HG02884 (cell line): ENCODE data around the gene ADAMTS20.

Source experiments
- ATAC-seq: cut with Tn5 transposase; IDR thresholded peaks from one replicate; pipeline ENCODE4 v1.9.1; 2021; ENCODE audit warnings: mild to moderate bottlenecking, moderate library complexity; ENCODE audit not compliant: unreplicated experiment

ADAMTS20 gene

GRCh38 chr12:43493261-43493797 is 58.7 kb downstream of the ADAMTS20 start:
- ATAC-seq, result no peak

GRCh38 chr12:43482311-43483085 is 69.5 kb downstream of the ADAMTS20 start:
- ATAC-seq, result no peak

- no peak for ATAC-seq
These were observed 71.4 kb downstream of the ADAMTS20 start for GRCh38 chr12:43480591-43480990.

GRCh38 chr12:43462741-43463140 is 89.3 kb downstream of the ADAMTS20 start:
- no peak for ATAC-seq

GRCh38 chr12:43462080-43462479 is 89.9 kb downstream of the ADAMTS20 start:
- ATAC-seq, result no peak

- no peak for ATAC-seq
These were observed 92.7 kb downstream of the ADAMTS20 start for GRCh38 chr12:43459285-43459684.

- no peak for ATAC-seq
These were observed 98.2 kb downstream of the ADAMTS20 start for GRCh38 chr12:43453761-43454160.

- peak; percentile 73 for ATAC-seq
These were observed 107.0 kb downstream of the ADAMTS20 start for GRCh38 chr12:43444940-43445564.

- no peak for ATAC-seq
These were observed 115.4 kb downstream of the ADAMTS20 start for GRCh38 chr12:43436597-43436996.

- no peak for ATAC-seq
These were observed 117.4 kb downstream of the ADAMTS20 start for GRCh38 chr12:43434614-43435013.

- ATAC-seq, result no peak
These were observed 123.9 kb downstream of the ADAMTS20 start for GRCh38 chr12:43428088-43428600.

- no peak for ATAC-seq
These were observed 126.6 kb downstream of the ADAMTS20 start for GRCh38 chr12:43425361-43425760.

- ATAC-seq, result no peak
These were observed 135.0 kb downstream of the ADAMTS20 start for GRCh38 chr12:43416981-43417380.

- ATAC-seq, result peak; percentile 83
These were observed 144.0 kb downstream of the ADAMTS20 start for GRCh38 chr12:43407816-43408645.

GRCh38 chr12:43406801-43407200 is 145.2 kb downstream of the ADAMTS20 start:
- no peak for ATAC-seq

GRCh38 chr12:43402436-43402835 is 149.6 kb downstream of the ADAMTS20 start:
- no peak for ATAC-seq

GRCh38 chr12:43401096-43401495 is 150.9 kb downstream of the ADAMTS20 start:
- no peak for ATAC-seq

- no peak for ATAC-seq
These were observed 155.3 kb downstream of the ADAMTS20 start for GRCh38 chr12:43396671-43397070.

- no peak for ATAC-seq
These were observed 159.9 kb downstream of the ADAMTS20 start for GRCh38 chr12:43392116-43392515.

GRCh38 chr12:43381879-43382278 is 170.1 kb downstream of the ADAMTS20 start:
- ATAC-seq, result no peak

GRCh38 chr12:43378448-43378847 is 173.6 kb downstream of the ADAMTS20 start:
- no peak for ATAC-seq
